Measurements from ENCODE around the gene SCYGR7.

GRCh38 chr2:227687189-227687588, 40.9 kb upstream of the SCYGR7 start:
- TF ChIP-seq BACH2 (CRISPR knock-in tag; IDR thresholded peaks at IDR 0.05; ENCODE audit: borderline replicate concordance), result no peak
- no peak for TF ChIP-seq ZNF8 (CRISPR knock-in tag; IDR thresholded peaks at IDR 0.05)
- TF ChIP-seq RARB (CRISPR knock-in tag; IDR thresholded peaks at IDR 0.05), result no peak
- TF ChIP-seq POU6F1 (CRISPR knock-in tag; IDR thresholded peaks at IDR 0.05; ENCODE audit: borderline replicate concordance, low read depth), result no peak
- TF ChIP-seq ARNTL (CRISPR knock-in tag; IDR thresholded peaks at IDR 0.05; ENCODE audit: borderline replicate concordance, low read depth), result no peak
- no peak for TF ChIP-seq PPARA (CRISPR knock-in tag; IDR thresholded peaks at IDR 0.05; ENCODE audit: borderline replicate concordance)
- TF ChIP-seq ZNF70 (CRISPR knock-in tag; IDR thresholded peaks at IDR 0.05), result no peak
- no peak for TF ChIP-seq PATZ1 (CRISPR knock-in tag; IDR thresholded peaks at IDR 0.05; ENCODE audit: borderline replicate concordance)
- no peak for TF ChIP-seq GLIS3 (CRISPR knock-in tag; IDR thresholded peaks at IDR 0.05)
- no peak for TF ChIP-seq ZNF565 (CRISPR knock-in tag; conservative IDR thresholded peaks at IDR 0.05; ENCODE audit: low read depth)
- no peak for TF ChIP-seq ZFP30 (CRISPR knock-in tag; IDR thresholded peaks at IDR 0.05)
- TF ChIP-seq ISL1 (CRISPR knock-in tag; IDR thresholded peaks at IDR 0.05), result no peak
- TF ChIP-seq OSR1 (CRISPR knock-in tag; IDR thresholded peaks at IDR 0.05), result no peak
- no peak for TF ChIP-seq TOX (CRISPR knock-in tag; IDR thresholded peaks at IDR 0.05; ENCODE audit: borderline replicate concordance)

Measured in SK-N-SH treated with all-trans-retinoic acid at 6 μM for 48 hours (cell line).